Endothelial cell (in vitro differentiated cells): ENCODE measurements around the gene GTF2H1. TPM values are rescaled to one million over a fixed set of nuclear protein-coding genes. Genes with fewer than 3 reads are reported as not detected.

Source experiments
- DNase-seq: peaks from one replicate; pipeline ENCODE4 v3.0.0; 2021; ENCODE audit warnings: low spot score
- H3K27ac Mint-ChIP-seq: one replicate; pipeline ENCODE4 v1.8.0; 2021; ENCODE audit warnings: mixed read lengths, inconsistent platforms; ENCODE audit not compliant: unreplicated experiment
- H3K27me3 Mint-ChIP-seq: one replicate; pipeline ENCODE4 v1.8.0; 2021; ENCODE audit warnings: mild to moderate bottlenecking, moderate library complexity, mixed read lengths, inconsistent platforms; ENCODE audit not compliant: unreplicated experiment
- H3K36me3 Mint-ChIP-seq: one replicate; pipeline ENCODE4 v1.8.0; 2021; ENCODE audit warnings: mild to moderate bottlenecking, low read depth, mixed read lengths, inconsistent platforms; ENCODE audit not compliant: unreplicated experiment
- H3K4me1 Mint-ChIP-seq: one replicate; pipeline ENCODE4 v1.8.0; 2021; ENCODE audit warnings: mild to moderate bottlenecking, mixed read lengths, inconsistent platforms; ENCODE audit not compliant: unreplicated experiment
- H3K4me3 Mint-ChIP-seq: one replicate; pipeline ENCODE4 v1.8.0; 2021; ENCODE audit warnings: mild to moderate bottlenecking, mixed read lengths, inconsistent platforms; ENCODE audit not compliant: unreplicated experiment
- H3K9me3 Mint-ChIP-seq: one replicate; pipeline ENCODE4 v1.8.0; 2021; ENCODE audit warnings: mixed read lengths, inconsistent platforms; ENCODE audit not compliant: unreplicated experiment
- CTCF ChIP-seq: fragments of 200-600 bp; sonication (generic); IDR thresholded peaks from one replicate; pipeline ENCODE4 v1.5.0; 2021; ENCODE audit warnings: antibody characterized with exemption; ENCODE audit not compliant: unreplicated experiment
- long read RNA-seq: library from polyadenylated mRNA; unstranded; transcript quantifications from one replicate; pipeline ENCODE4 v2.0.0, GENCODE V29; 2020; ENCODE audit not compliant: unreplicated experiment
- total RNA-seq: library from RNA; stranded (reverse); fragmentation: NEBNext Ultra II Directional; extraction: Animal tissue kit (Norgen Biotek cat#: 25700); gene quantifications from one replicate; pipeline ENCODE4 v1.2.1, GENCODE V29; 2021; ENCODE audit not compliant: unreplicated experiment

The GTF2H1 gene
- total RNA-seq = 35.9 TPM
- long read RNA-seq, transcript GTF2H1-201 (15 exons, 2,982 nt) = major isoform, 8 of 11 reads
- long read RNA-seq, partial matches to known transcripts = 2 of 11 reads
- long read RNA-seq, other reads (novel, unspliced or antisense) = 0 of 11 reads

GRCh38 chr11:18321969-18322711 is at the start of gene GTF2H1, which contains the start of gene HPS5:
TSS of gene GTF2H1 (plus strand) at chr11:18322567. CDS start at chr11:18333075, 10,508 bp downstream.
TSS of gene HPS5 (minus strand) at chr11:18322140. CDS start at chr11:18317858, 4,282 bp downstream.
- Mint-ChIP-seq H3K27me3 (peaks cover 8% of the 10 kb centered on the region), H3K9me3 (no peaks in the 10 kb centered on the region), H3K4me1 (peaks cover 46% of the 10 kb centered on the region), H3K36me3 (peaks cover 3% of the 10 kb centered on the region), H3K4me3 (peak within 1 kb of the TSS; percentile 100), H3K27ac (peak within 1 kb of the TSS; percentile 100)
- DNase-seq = peak; percentile 90
- no peak for TF ChIP-seq CTCF

- H3K27ac Mint-ChIP-seq = no peak overlapping the region
- no peak for TF ChIP-seq CTCF
- DNase-seq = no peak
- no peaks in the 10 kb centered on the region for H3K27me3 Mint-ChIP-seq
- no peaks in the 10 kb centered on the region for H3K9me3 Mint-ChIP-seq
- no peak overlapping the region for H3K4me3 Mint-ChIP-seq
- H3K36me3 Mint-ChIP-seq = peaks cover 10% of the 10 kb centered on the region
- no peaks in the 10 kb centered on the region for H3K4me1 Mint-ChIP-seq
Measured at GRCh38 chr11:18277565-18278271, 44.6 kb upstream of the GTF2H1 start.

- no peak for TF ChIP-seq CTCF
- H3K9me3 Mint-ChIP-seq = no peaks in the 10 kb centered on the region
- H3K27ac Mint-ChIP-seq = no peak overlapping the region
- H3K4me3 Mint-ChIP-seq = no peak overlapping the region
- DNase-seq = no peak
- peaks cover 6% of the 10 kb centered on the region for H3K36me3 Mint-ChIP-seq
- no peaks in the 10 kb centered on the region for H3K27me3 Mint-ChIP-seq
- H3K4me1 Mint-ChIP-seq = no peaks in the 10 kb centered on the region
Measured at GRCh38 chr11:18280438-18281045, 41.8 kb upstream of the GTF2H1 start.

- H3K9me3 Mint-ChIP-seq = no peaks in the 10 kb centered on the region
- no peak overlapping the region for H3K4me3 Mint-ChIP-seq
- H3K27me3 Mint-ChIP-seq = no peaks in the 10 kb centered on the region
- no peak for DNase-seq
- no peaks in the 10 kb centered on the region for H3K4me1 Mint-ChIP-seq
- H3K36me3 Mint-ChIP-seq = peaks cover 16% of the 10 kb centered on the region
- no peak overlapping the region for H3K27ac Mint-ChIP-seq
- no peak for TF ChIP-seq CTCF
Measured at GRCh38 chr11:18282626-18283025, 39.7 kb upstream of the GTF2H1 start.
